Measurements from ENCODE around the gene NANOS2. TPM values are rescaled to one million over a fixed set of nuclear protein-coding genes. Genes with fewer than 3 reads are reported as not detected.

Gene NANOS2
- total RNA-seq, 1 donor from 2014 or later = not detected

DNA sequence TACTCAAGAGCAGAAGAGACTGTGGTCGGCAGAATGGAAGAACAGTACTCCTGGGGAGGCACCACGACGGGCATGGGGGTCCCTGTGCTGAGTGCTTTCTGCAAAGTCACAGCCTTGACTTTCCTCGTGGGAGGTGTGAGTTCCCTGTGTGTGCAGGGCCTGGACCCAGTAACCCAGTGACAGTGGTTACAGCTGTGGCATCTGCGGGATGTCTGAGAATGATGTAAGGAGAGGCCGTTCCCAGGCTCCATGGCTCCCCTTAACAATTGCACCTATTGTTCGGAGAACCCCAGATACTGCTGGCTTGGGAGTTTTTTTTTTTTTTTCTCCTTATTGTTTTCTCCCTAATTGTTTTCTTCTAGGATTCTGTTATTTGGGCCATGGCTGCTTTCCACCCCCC is 5.1 kb upstream of the NANOS2 start:
- H3K4me1 Mint-ChIP-seq (ENCODE audit: low read depth) = no peaks in the 10 kb centered on the region
- TF ChIP-seq, protein P1, sequence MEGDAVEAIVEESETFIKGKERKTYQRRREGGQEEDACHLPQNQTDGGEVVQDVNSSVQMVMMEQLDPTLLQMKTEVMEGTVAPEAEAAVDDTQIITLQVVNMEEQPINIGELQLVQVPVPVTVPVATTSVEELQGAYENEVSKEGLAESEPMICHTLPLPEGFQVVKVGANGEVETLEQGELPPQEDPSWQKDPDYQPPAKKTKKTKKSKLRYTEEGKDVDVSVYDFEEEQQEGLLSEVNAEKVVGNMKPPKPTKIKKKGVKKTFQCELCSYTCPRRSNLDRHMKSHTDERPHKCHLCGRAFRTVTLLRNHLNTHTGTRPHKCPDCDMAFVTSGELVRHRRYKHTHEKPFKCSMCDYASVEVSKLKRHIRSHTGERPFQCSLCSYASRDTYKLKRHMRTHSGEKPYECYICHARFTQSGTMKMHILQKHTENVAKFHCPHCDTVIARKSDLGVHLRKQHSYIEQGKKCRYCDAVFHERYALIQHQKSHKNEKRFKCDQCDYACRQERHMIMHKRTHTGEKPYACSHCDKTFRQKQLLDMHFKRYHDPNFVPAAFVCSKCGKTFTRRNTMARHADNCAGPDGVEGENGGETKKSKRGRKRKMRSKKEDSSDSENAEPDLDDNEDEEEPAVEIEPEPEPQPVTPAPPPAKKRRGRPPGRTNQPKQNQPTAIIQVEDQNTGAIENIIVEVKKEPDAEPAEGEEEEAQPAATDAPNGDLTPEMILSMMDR (IDR thresholded peaks at IDR 0.05) = no peak
- no peaks in the 10 kb centered on the region for H3K9me3 Mint-ChIP-seq (ENCODE audit: low read depth)
- H3K27me3 Mint-ChIP-seq (ENCODE audit: low read depth) = peaks cover 24% of the 10 kb centered on the region
- DNase-seq (ENCODE audit: low spot score) = no peak
- H3K36me3 Mint-ChIP-seq (ENCODE audit: low read depth) = no peaks in the 10 kb centered on the region
- no peak overlapping the region for H3K4me3 Mint-ChIP-seq (ENCODE audit: unreplicated experiment)
- H3K27ac Mint-ChIP-seq (ENCODE audit: unreplicated experiment) = no peak overlapping the region

DNA sequence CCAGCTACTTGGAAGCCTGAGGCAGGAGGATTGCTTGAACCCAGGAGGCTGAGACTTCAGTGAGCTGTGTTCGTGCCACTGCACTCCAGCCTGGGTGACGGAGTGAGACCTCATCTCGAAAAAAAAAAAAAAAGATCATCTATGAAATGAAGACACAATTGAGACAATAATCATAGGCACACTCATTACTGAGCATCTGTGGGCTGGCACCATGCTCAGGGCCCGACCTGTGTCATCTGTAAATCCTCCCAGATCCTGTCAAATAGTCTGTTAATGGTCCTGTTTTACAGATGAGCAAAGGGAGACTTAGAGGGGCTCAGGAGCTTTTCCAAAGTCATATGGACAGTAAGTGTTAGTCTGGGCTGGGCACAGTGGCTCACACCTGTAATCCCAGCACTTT is 4.1 kb upstream of the NANOS2 start:
- TF ChIP-seq, protein P1 (IDR thresholded peaks at IDR 0.05) = no peak
- no peaks in the 10 kb centered on the region for H3K36me3 Mint-ChIP-seq (ENCODE audit: low read depth)
- no peaks in the 10 kb centered on the region for H3K9me3 Mint-ChIP-seq (ENCODE audit: low read depth)
- H3K27me3 Mint-ChIP-seq (ENCODE audit: low read depth) = peaks cover 24% of the 10 kb centered on the region
- no peaks in the 10 kb centered on the region for H3K4me1 Mint-ChIP-seq (ENCODE audit: low read depth)
- H3K27ac Mint-ChIP-seq (ENCODE audit: unreplicated experiment) = no peak overlapping the region
- no peak for DNase-seq (ENCODE audit: low spot score)
- H3K4me3 Mint-ChIP-seq (ENCODE audit: unreplicated experiment) = no peak overlapping the region

DNA sequence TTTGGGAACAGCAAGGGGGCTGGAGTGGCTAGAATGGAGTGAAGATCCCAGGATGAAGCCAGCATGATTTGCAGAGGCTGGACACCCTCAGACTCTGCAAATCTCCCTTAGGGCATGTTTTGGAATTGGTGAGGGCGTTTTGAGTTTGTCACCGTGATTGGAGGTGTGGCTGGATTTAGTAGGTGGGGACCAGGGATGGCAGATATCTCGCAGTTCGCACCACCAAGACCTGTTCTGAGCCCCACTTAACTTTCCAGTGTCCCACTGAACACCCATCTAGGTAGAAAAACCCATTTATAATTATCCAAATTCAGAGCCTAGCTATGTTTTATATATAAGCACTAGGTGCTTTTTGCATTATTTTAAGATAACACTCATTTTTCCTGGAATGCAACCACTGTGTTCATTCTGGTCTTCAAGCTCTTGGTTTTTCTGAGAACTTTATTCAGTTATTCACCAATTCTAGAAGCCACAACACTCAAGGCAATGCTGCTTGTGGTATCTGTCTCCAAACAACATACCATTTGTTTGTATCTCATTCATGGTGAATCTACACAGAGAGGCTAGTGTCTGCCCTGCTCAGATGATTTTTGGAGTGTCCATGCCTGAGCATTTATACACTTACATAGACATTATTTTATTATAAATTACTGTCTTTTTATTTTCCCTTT is 3.0 kb upstream of the NANOS2 start:
- no peak overlapping the region for H3K27ac Mint-ChIP-seq (ENCODE audit: unreplicated experiment)
- no peaks in the 10 kb centered on the region for H3K4me1 Mint-ChIP-seq (ENCODE audit: low read depth)
- H3K4me3 Mint-ChIP-seq (ENCODE audit: unreplicated experiment) = no peak overlapping the region
- H3K27me3 Mint-ChIP-seq (ENCODE audit: low read depth) = peaks cover 29% of the 10 kb centered on the region
- H3K36me3 Mint-ChIP-seq (ENCODE audit: low read depth) = no peaks in the 10 kb centered on the region
- TF ChIP-seq, protein P1 (IDR thresholded peaks at IDR 0.05) = no peak
- no peaks in the 10 kb centered on the region for H3K9me3 Mint-ChIP-seq (ENCODE audit: low read depth)
- DNase-seq (ENCODE audit: low spot score) = no peak

DNA sequence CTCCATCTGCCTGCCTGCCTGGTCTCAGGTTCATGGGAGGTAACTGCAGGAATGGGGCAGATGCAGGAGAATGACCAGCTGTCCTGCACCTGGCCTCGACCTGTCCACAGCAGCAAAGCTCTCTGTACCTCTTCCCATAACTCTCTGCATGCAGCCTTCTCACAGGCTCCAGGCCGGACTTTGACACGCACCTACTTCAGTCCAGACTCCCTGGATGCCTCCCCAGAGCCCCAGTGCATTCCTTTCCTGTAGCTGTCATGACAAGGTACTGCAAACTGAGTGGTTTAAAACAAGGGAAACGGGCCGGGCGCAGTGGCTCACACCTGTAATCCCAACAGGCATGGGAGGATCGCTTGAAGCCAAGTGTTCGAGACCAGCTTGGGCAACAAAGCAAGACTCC is 3.3 kb downstream of the NANOS2 start:
- Mint-ChIP-seq H3K9me3 (ENCODE audit: low read depth) (no peaks in the 10 kb centered on the region), H3K4me1 (ENCODE audit: low read depth) (no peaks in the 10 kb centered on the region), H3K36me3 (ENCODE audit: low read depth) (no peaks in the 10 kb centered on the region), H3K27ac (ENCODE audit: unreplicated experiment) (no peak overlapping the region), H3K27me3 (ENCODE audit: low read depth) (peaks cover 16% of the 10 kb centered on the region), H3K4me3 (ENCODE audit: unreplicated experiment) (no peak overlapping the region)
- TF ChIP-seq, protein P1 (IDR thresholded peaks at IDR 0.05) = no peak
- no peak for DNase-seq (ENCODE audit: low spot score)

DNA sequence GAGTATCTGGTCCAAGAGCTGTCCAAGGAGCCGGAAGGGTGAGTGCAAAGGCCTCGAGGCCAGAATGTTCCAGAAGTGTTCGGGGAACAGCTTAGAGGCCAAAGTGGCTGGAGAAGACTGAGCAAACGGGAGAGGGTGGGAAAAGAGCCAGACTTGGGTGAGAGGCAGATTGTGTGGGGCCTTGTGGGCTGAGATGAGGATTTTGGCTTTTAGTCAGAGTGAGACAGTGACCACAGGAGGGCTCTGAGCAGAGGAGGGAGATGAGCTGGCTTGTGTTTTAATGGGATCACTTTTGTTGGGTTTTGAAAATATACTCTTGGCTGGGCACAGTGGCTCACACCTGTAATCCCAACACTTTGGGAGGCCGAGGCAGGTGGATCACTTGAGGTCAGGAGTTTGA is 5.6 kb downstream of the NANOS2 start:
- Mint-ChIP-seq H3K4me3 (ENCODE audit: unreplicated experiment) (no peak overlapping the region), H3K27ac (ENCODE audit: unreplicated experiment) (no peak overlapping the region), H3K36me3 (ENCODE audit: low read depth) (no peaks in the 10 kb centered on the region), H3K27me3 (ENCODE audit: low read depth) (peaks cover 15% of the 10 kb centered on the region), H3K4me1 (ENCODE audit: low read depth) (no peaks in the 10 kb centered on the region), H3K9me3 (ENCODE audit: low read depth) (no peaks in the 10 kb centered on the region)
- DNase-seq (ENCODE audit: low spot score) = no peak
- TF ChIP-seq, protein P1 (IDR thresholded peaks at IDR 0.05) = no peak
